Rectal smooth muscle tissue (tissue), 1 donor: ENCODE data around the gene ZNF827.
"Not testable (repeated sequence)": the region's sequence is repeated elsewhere in the genome, so short reads cannot be mapped to it uniquely, and the experiment has no call there.

Source experiments
- H3K27ac ChIP-seq: one replicate; pipeline ENCODE4 v1.7.0; 2013; ENCODE audit warnings: low read depth, low read length, inconsistent platforms
- H3K27me3 ChIP-seq: one replicate; pipeline ENCODE4 v1.7.0; 2013; ENCODE audit warnings: low read length; ENCODE audit not compliant: control insufficient read depth, insufficient read depth
- H3K36me3 ChIP-seq: one replicate; pipeline ENCODE4 v1.7.0; 2013; ENCODE audit warnings: low read length; ENCODE audit not compliant: control insufficient read depth, insufficient read depth
- H3K4me1 ChIP-seq: one replicate; pipeline ENCODE4 v1.7.0; 2013; ENCODE audit warnings: low read length; ENCODE audit not compliant: control insufficient read depth, insufficient read depth
- H3K4me3 ChIP-seq: one replicate; pipeline ENCODE4 v1.7.0; 2013; ENCODE audit warnings: low read length
- H3K9ac ChIP-seq: one replicate; pipeline ENCODE4 v1.7.0; 2013; ENCODE audit warnings: low read length

Gene ZNF827

DNA sequence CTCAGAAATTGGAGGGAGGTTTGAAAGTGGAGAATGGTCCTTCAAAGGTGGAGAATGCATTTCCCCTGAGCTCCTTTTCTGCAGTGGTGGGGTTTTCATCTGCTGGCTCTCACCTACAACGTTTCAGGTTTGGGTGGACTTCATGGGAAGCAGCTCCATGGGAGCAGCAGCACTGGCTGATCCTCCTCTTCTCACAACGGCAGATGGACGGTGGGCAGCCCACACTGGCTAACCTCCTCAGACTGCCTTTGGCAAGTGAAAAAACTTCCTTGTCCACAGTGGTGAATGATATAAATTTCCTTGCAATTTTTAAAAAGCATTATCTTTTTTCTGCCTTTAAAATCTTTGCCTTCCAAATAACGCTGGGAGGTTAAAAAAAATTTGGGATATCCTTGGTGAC is 93.5 kb downstream of the ZNF827 start:
- H3K27me3 ChIP-seq: no peaks in the 10 kb centered on the region
- H3K9ac ChIP-seq: no peak overlapping the region
- no peak overlapping the region for H3K27ac ChIP-seq
- H3K4me1 ChIP-seq: no peaks in the 10 kb centered on the region
- H3K36me3 ChIP-seq: peaks cover 6% of the 10 kb centered on the region
- no peak overlapping the region for H3K4me3 ChIP-seq

DNA sequence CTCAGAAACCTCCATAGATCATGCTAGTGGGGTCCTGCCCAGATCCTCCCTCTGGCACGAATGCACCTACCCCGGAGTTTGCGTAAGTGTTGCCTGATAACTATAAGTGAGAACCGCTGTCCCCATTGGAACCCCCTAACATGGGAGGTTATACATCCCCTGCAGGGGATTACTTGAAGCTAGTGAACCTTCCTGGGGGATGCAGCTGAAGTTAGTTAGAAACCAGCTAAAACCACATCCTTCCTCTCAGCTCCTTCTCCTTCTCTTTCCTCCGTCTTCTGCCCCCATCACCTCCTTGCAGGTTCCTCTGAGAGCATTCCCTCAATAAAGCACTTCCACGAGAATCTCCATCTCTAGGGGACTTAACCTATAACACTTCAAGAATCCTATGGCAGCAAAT is 95.0 kb downstream of the ZNF827 start:
- no peak overlapping the region for H3K4me3 ChIP-seq
- no peaks in the 10 kb centered on the region for H3K4me1 ChIP-seq
- peaks cover 6% of the 10 kb centered on the region for H3K36me3 ChIP-seq
- no peaks in the 10 kb centered on the region for H3K27me3 ChIP-seq
- no peak overlapping the region for H3K9ac ChIP-seq
- no peak overlapping the region for H3K27ac ChIP-seq

DNA sequence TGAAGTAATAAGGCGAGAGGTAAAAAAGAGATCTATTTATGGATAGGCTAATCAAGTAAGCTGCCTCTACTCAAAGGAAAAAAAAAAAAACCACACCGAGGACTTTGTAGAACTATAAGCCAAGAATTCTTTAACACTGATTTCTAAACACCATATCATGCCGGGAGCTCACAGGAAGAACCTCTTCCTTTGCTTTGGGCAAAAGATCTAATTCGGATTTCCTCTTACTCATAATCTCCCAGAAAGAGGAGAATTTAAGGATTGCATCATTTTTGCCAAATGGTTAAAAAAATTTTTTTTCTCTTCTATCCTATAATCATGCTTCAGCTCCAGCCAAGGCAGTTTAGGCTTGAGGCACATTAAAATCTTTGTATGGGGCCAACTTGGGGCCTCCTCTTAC is 95.5 kb downstream of the ZNF827 start:
- peaks cover 6% of the 10 kb centered on the region for H3K36me3 ChIP-seq
- no peak overlapping the region for H3K9ac ChIP-seq
- no peaks in the 10 kb centered on the region for H3K27me3 ChIP-seq
- H3K4me3 ChIP-seq: no peak overlapping the region
- no peak overlapping the region for H3K27ac ChIP-seq
- no peaks in the 10 kb centered on the region for H3K4me1 ChIP-seq

DNA sequence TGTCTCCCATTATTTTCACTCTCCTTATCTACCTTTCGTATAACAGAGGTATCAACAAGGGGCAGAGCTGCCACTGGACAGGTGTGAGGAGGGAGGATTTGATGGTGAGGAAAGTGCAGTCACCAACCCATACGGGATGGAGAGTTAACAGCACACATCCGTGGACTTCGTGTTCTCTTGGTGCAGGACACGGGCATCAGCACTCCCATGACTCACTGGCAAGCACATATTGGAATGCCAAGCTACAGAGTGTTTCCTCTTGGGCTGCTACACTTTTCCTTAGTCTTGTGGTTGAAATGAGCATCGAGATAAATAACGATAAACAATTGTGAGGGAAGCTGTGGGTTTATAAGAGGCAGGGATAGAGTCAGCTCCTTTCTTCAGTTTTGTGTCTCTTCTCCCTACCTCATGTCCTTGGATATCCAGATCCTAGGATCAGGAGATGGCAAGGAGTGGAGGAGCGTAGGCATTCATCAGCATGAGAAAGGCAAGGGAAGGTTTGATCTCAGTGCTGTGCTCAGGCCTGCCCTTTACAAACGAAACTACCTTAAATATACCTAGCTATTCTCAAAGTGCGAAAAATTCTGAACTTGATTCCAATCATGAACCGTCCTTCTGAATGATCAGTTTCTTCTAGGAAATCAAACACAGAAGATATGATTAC is 96.3 kb downstream of the ZNF827 start:
- H3K4me1 ChIP-seq: no peaks in the 10 kb centered on the region
- no peak overlapping the region for H3K4me3 ChIP-seq
- no peak overlapping the region for H3K9ac ChIP-seq
- H3K36me3 ChIP-seq: peaks cover 6% of the 10 kb centered on the region
- no peak overlapping the region for H3K27ac ChIP-seq
- H3K27me3 ChIP-seq: no peaks in the 10 kb centered on the region

DNA sequence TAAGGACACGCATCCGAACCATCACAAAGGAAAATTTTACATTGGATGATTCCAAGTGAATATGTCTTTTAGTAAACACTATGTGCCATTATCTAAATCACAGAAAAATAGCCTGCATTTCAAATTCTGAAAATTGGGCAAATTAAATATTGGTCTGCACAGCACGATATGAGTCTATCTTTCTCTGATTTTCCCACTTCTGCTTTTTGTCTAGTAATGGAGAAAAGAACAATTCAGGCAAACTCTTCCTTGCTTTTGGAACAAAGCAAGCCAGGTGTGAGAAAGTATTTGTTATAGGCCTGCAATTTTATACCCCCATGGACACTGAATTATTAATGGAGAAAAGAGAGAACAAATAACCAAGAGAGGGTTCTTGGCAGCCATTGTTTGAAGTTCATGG is 97.8 kb downstream of the ZNF827 start:
- H3K27me3 ChIP-seq: no peaks in the 10 kb centered on the region
- H3K4me3 ChIP-seq: no peak overlapping the region
- no peak overlapping the region for H3K9ac ChIP-seq
- no peaks in the 10 kb centered on the region for H3K4me1 ChIP-seq
- no peak overlapping the region for H3K27ac ChIP-seq
- peaks cover 6% of the 10 kb centered on the region for H3K36me3 ChIP-seq

DNA sequence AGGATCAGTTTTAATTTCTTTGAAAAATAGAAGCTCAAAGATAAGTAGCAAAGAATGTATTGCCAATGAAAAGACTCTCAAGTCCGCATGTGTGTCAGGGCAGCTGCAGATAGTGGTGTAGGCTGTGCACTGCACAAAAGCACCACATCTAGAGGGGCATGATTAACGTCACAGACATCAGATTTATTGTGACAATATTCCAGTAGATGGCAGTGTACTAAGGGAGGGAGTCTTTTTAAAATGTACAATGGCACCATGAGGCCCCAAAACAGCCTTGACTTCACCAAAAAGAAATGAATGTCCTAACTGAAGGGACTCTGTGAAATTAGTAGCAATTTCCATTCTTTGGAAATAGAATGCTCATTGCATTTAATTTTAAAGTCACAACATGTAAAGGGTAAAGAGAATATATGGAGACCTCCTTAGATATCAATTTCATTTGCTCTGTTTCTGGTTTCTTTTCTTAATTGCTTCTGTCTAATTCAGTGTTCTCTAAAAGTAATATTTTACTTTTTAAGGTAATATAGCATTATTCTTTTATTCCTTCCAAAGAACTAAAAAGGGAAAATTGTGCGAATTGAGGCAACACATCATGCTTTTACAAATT is 98.4 kb downstream of the ZNF827 start:
- no peak overlapping the region for H3K9ac ChIP-seq
- H3K4me3 ChIP-seq: no peak overlapping the region
- H3K27ac ChIP-seq: no peak overlapping the region
- H3K36me3 ChIP-seq: peaks cover 4% of the 10 kb centered on the region
- no peaks in the 10 kb centered on the region for H3K4me1 ChIP-seq
- no peaks in the 10 kb centered on the region for H3K27me3 ChIP-seq

DNA sequence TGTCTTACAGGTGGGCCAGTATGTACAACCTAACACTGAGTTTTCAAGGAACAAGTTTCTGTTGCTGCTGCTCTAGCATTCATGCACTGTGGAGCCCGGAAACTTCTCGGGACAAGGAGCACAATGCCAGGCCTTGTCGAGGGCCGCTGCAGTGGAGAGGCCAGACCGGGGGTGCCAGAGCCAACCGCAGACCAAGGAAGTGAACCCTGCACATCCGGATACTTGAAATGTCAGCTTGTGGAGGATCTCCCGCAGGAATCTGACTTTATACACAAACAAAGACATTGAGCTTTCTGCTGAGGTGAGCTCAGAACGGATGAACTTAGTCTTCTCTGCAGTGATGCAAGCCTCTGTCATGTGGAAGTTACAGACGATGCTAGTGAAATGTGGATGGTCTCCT is 99.5 kb downstream of the ZNF827 start:
- H3K27me3 ChIP-seq: no peaks in the 10 kb centered on the region
- H3K9ac ChIP-seq: no peak overlapping the region
- H3K36me3 ChIP-seq: peaks cover 4% of the 10 kb centered on the region
- no peak overlapping the region for H3K27ac ChIP-seq
- no peak overlapping the region for H3K4me3 ChIP-seq
- no peaks in the 10 kb centered on the region for H3K4me1 ChIP-seq

DNA sequence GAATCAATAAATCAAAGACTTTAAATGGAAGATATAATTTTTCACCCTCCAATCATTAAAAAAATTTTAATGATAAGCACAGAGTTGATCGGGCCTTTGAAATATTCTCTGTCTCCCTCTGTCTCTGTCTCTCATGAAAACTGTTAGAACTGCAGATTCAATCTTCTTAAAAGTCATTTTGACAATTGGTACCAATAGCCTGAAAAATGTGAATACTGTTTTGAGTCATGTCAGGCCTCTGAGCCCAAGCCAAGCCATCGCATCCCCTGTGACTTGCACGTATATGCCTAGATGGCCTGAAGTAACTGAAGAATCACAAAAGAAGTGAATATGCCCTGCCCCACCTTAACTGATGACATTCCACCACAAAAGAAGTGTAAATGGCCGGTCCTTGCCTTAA is 106.2 kb downstream of the ZNF827 start:
- not testable (repeated sequence) for H3K9ac ChIP-seq, H3K36me3 ChIP-seq, H3K4me3 ChIP-seq, H3K27me3 ChIP-seq, H3K27ac ChIP-seq, H3K4me1 ChIP-seq

DNA sequence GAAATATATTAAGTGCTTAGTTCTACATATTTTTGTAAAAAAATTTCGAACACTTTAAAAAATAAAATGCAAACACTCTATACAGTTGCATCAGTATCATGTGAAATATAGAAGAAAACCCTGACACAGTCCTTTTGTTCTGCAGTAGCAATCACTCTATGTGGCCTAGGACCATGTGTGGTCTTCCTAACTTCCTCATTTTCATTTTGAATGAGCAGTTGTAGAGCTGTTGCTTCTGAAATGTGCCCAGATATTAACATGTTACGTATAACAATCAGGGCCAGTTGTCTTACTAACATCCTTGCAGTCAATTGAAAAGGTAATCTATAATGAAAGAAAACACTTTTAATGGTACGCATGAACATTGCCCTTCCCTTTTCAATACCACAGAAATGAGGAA is 107.9 kb downstream of the ZNF827 start:
- no peaks in the 10 kb centered on the region for H3K4me1 ChIP-seq
- H3K4me3 ChIP-seq: no peak overlapping the region
- H3K9ac ChIP-seq: no peak overlapping the region
- no peak overlapping the region for H3K27ac ChIP-seq
- H3K36me3 ChIP-seq: no peaks in the 10 kb centered on the region
- H3K27me3 ChIP-seq: no peaks in the 10 kb centered on the region

DNA sequence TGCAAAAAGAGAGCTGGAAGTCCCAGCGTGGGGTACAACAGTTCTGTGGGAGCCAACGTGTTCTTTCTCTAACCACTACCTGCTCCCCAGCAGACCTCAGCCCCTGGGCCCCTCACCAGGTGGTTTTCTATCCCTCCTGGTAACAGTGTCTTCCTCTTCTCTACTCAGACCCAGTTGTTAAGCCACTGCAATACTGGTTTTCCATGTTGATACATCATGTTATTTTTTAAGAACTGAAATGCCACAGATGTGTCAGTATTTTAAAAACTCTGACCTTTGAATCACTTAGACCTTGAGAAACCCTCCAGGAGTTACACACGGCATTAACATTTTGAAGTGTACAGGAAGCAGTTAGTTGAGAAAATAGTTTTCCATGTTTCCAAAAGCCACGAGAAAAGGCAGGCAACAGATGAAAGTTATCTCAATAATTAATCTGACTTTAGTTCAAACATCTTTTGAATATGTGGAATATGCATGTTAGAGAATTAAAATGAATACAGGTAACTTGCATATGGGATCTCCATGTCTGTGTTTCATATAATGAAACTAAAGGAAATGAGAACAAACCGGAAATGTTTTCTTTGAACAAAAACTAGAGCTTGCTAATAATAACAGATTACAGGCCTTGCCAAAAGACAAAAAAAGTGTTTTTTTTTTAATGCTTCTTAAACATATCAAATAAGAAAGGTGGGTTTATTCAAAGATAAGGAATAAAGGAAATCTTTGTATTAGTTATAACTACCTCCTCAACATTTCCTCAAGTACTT is 108.8 kb downstream of the ZNF827 start:
- no peaks in the 10 kb centered on the region for H3K36me3 ChIP-seq
- no peak overlapping the region for H3K4me3 ChIP-seq
- H3K27ac ChIP-seq: no peak overlapping the region
- no peaks in the 10 kb centered on the region for H3K27me3 ChIP-seq
- H3K9ac ChIP-seq: no peak overlapping the region
- H3K4me1 ChIP-seq: no peaks in the 10 kb centered on the region

DNA sequence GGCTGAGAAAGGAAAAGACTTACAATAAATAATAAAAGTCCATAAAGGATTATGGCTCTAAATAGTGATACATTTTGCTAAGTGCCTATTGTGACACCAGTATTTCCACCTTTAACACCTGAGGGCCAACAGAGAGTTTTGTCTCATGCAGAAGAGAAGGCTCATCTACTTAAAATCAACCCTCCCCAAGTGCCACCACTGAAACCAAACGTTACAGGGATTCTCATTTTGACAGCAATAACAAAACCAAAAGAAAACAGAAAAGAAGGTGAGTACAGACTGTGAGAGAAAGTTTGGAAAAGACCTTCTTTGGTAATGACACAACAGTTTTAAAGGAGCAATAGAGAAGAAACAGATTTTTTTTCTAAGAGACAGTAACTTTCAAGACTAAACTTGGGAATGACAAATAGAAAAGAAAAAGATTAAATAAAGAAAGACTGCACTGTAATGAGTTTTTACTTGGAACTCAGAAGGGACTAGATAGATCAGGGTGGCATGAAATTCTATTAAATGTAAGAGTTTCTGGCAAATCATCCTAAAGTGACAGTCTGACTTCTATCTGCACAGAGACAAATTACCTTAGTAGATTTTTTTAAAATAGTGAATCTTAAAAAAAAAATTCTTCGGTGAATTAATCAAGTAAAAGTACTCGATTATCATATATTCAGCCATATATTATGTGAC is 109.7 kb downstream of the ZNF827 start:
- Histone ChIP-seq H3K9ac (no peak overlapping the region), H3K36me3 (no peaks in the 10 kb centered on the region), H3K27me3 (no peaks in the 10 kb centered on the region), H3K4me3 (no peak overlapping the region), H3K4me1 (no peaks in the 10 kb centered on the region), H3K27ac (no peak overlapping the region)

DNA sequence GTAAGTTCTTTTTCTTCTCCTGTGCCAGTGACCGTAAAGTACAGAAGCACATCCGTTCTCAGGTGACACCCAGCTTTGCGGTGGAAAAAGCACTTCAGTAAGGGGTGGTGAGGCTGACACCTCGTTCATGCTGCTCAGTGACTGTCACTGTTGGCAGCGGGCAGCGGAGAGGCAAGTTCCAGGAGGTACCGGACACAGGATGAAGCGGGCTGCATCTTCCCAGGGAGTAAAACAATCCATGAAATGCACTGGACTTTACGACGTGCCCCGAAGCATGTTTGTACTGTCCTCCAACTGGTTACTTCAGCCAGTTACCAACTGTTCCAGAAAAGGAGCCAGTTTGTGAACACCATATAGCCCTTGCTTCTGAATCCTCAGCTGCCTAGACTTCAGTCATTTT is 110.7 kb downstream of the ZNF827 start:
- Histone ChIP-seq H3K27ac (no peak overlapping the region), H3K9ac (no peak overlapping the region), H3K36me3 (no peaks in the 10 kb centered on the region), H3K4me1 (no peaks in the 10 kb centered on the region), H3K4me3 (no peak overlapping the region), H3K27me3 (no peaks in the 10 kb centered on the region)
